Right lobe of liver (tissue), 4 donors: ENCODE results near the gene MSX2.

Experiments
- POLR2A ChIP-seq: fragments of 450-650 bp; IDR thresholded peaks from one replicate; pipeline ENCODE4 v1.6.1; 2017; ENCODE audit warnings: antibody characterized with exemption, mild to moderate bottlenecking
- TF ChIP-seq, protein P1 (sequence below), 4 donors: fragments of 200-600 bp in 3 of 4; fragments of 450-650 bp in 1 of 4; IDR thresholded peaks; one replicate each; pipeline versions ENCODE4 v1.5.1 to v1.8.0; 2016 to 2022; ENCODE audit warnings: antibody characterized with exemption in 4 of 4, mild to moderate bottlenecking in 2 of 4
- donor health status: DM: no; HTN: no; CAD: no.
- donor health status: DM: no; HTN: no; CAD: no.
- donor health status: DM: no; HTN: yes; CAD: no.

DNA sequence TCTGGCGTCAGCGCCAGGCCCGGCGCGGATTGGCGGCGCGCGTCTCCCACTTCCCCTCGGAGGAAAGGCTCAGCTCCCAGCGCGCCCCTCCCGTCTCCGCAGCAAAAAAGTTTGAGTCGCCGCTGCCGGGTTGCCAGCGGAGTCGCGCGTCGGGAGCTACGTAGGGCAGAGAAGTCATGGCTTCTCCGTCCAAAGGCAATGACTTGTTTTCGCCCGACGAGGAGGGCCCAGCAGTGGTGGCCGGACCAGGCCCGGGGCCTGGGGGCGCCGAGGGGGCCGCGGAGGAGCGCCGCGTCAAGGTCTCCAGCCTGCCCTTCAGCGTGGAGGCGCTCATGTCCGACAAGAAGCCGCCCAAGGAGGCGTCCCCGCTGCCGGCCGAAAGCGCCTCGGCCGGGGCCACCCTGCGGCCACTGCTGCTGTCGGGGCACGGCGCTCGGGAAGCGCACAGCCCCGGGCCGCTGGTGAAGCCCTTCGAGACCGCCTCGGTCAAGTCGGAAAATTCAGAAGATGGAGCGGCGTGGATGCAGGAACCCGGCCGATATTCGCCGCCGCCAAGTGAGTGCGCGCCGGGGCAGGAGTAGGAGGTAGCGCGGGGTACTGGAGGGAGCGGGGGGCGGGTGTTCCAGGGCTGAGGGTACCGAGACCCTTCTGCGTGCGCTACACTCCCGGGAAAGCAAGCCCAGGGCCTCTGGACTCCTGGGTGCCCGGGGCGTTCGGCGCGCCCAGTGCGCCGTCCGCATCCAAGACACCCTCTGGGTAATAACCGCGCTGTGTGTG lies at the start of gene MSX2:
- TF ChIP-seq, protein P1, sequence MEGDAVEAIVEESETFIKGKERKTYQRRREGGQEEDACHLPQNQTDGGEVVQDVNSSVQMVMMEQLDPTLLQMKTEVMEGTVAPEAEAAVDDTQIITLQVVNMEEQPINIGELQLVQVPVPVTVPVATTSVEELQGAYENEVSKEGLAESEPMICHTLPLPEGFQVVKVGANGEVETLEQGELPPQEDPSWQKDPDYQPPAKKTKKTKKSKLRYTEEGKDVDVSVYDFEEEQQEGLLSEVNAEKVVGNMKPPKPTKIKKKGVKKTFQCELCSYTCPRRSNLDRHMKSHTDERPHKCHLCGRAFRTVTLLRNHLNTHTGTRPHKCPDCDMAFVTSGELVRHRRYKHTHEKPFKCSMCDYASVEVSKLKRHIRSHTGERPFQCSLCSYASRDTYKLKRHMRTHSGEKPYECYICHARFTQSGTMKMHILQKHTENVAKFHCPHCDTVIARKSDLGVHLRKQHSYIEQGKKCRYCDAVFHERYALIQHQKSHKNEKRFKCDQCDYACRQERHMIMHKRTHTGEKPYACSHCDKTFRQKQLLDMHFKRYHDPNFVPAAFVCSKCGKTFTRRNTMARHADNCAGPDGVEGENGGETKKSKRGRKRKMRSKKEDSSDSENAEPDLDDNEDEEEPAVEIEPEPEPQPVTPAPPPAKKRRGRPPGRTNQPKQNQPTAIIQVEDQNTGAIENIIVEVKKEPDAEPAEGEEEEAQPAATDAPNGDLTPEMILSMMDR (IDR thresholded peaks at IDR 0.05): no peak
- TF ChIP-seq POLR2A: no peak
